ENCODE results near the gene ERC2.

- TF ChIP-seq GATA2 (IDR thresholded peaks at IDR 0.05; ENCODE audit: low read depth, low read length) (no peak), GATA3 (IDR thresholded peaks at IDR 0.05; ENCODE audit: low read depth, low read length) (no peak)
Observed at GRCh38 chr3:56408761-56409196, 59.5 kb downstream of the ERC2 start.

Data from SH-SY5Y (cell line).